Measurements from ENCODE around the gene CCND2.
"Not testable (repeated sequence)": the region's sequence is repeated elsewhere in the genome, so short reads cannot be mapped to it uniquely, and the experiment has no call there.

CCND2 gene

DNA sequence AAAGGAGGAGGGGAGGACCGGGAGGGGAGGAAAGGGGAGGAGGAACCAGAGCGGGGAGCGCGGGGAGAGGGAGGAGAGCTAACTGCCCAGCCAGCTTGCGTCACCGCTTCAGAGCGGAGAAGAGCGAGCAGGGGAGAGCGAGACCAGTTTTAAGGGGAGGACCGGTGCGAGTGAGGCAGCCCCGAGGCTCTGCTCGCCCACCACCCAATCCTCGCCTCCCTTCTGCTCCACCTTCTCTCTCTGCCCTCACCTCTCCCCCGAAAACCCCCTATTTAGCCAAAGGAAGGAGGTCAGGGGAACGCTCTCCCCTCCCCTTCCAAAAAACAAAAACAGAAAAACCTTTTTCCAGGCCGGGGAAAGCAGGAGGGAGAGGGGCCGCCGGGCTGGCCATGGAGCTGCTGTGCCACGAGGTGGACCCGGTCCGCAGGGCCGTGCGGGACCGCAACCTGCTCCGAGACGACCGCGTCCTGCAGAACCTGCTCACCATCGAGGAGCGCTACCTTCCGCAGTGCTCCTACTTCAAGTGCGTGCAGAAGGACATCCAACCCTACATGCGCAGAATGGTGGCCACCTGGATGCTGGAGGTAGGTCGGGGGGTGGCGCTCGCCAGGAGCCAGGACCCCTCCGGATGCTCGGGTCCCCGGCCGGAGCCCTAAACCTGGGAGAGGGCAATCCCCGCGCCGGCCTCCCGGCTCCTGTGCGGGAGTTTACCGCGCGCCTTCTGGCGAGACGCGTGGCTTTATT is at the start of gene CCND2:
TSS of gene CCND2 (plus strand) at position 111 of the 744 bp plus-strand sequence. CDS start at position 390, 279 bp downstream.
- DNase-seq, result peak in 47 of 56 donors; percentile 23 to 90 (median 63)

DNA sequence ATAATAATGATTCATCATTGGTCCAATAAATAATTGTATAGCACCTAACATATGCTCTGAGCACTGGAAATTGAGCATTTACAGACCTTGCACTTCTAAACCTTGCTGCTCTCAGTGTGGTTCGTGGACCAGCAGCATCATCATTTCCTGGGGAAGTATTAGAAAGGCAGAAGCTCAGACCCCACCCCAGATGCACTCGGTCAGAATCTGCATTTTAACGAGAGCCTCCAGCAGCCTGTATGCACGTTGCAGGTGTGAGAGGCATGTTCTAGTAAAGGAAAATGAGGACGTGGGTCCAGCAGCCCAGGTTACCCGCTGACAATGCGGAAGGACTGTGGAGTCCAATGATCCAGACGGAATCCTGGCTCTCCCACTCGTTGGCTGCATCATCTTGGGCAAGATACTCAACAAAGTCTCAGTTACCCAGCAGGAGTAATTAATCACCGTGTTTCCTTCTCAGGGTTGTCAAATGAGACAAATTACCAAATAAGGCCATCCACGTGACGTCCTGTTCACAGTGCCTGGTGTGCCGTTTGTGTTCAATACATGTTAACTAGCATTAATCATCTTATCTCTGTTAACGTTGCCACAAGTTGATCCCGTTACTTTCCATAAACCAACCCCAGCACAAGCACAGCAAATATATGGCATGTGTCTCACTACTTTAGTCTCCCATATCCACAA is 49.2 kb upstream of the CCND2 start:
- DNase-seq, result no peak

DNA sequence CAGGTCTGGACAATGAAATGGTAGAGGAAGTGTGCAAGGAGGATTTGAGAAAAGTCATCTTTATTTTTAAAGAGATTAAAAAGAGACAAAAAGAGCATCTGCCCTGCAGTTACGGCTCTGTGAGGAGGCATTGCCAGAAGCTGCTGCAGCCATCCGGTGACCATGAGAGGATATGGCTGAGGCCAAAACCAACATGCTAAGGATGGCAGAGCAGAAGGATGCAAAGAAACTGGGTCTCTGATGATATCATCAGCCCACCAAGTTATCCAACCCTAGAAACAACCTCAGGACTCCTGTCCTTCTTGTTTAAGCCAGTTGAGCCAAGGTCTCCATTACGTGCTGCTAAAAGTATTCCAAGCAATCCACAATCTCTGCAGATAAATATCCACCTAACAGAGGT is 48.0 kb upstream of the CCND2 start:
- no peak for DNase-seq

DNA sequence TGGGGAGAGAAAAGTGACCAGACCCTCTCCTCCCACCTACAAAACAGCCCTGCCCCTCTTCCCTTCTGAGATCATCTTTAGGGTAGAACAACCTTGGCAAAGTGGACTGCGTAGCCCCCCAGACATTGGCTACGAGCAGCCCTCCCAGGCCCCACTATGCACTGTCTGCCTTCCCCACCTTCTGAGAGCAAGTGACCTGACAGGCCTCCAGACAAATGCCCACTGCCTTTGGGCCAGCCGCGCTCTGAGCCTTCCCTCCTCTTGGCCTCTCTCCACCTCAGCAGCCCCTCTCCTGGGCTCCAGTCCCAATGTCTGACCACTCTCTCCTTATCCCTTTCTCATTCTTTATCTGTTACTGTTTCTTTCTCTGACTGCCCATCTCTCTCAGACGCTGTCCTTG is 46.5 kb upstream of the CCND2 start:
- DNase-seq, result no peak

DNA sequence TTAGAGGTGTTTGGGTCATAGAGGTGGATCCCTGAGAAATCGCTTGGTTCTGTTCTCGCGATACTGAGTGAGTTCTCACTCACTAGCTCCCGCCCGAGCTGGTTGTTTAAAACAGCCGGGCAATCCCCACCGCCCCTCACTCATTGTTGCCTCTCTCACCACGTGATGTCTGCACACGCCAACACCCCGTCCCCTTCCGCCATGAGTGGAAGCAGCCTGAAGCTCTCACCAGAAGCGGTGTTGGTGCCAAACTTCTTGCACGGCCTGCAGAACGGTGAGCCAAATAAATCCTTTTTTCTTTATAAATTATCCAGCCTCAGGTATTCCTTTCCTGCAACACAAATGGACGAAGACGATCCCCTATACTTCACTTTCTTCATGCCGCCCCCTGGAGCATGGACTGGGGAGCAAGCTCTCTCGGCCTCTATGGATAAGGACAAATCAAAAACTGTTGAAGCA is 45.4 kb upstream of the CCND2 start:
- DNase-seq, result no peak

DNA sequence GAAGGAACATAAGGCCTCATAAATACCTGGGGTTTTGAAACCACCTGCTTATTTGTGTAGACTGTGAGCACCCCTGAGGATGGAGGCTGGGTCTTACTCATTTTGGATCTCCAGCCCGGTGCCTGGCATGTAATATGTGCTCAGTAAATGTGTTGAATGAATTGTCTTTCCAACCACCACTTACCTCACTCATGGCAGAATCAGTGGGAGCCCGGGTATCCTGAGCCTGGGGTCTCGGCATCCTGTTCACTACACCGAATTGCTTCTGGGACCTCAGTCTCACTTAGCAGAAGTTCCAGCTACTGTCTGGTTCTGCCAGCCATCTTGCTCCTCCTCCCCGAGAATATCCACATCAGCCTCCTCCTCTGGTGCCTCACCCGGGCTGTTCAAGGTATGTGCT is 43.0 kb upstream of the CCND2 start:
- DNase-seq, result no peak

DNA sequence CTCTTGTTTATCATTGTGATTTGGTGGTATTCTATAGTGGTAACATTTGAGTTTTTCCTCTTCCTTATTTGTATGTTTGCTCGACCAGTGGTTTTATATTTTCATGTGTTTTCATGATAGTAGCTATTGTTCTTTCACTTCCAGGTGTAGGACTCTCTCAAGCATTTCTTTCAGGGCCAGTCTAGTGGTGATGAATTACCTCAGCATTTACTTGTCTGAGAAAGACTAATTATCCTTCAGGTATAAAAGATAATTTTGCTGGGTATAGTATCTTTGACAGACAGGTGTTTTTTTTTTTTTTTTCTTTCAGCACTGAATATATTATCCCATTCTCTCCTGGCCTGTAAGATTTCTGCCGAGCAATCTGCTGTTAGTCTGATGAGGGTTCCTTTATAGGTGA is 35.0 kb upstream of the CCND2 start:
- no peak for DNase-seq

DNA sequence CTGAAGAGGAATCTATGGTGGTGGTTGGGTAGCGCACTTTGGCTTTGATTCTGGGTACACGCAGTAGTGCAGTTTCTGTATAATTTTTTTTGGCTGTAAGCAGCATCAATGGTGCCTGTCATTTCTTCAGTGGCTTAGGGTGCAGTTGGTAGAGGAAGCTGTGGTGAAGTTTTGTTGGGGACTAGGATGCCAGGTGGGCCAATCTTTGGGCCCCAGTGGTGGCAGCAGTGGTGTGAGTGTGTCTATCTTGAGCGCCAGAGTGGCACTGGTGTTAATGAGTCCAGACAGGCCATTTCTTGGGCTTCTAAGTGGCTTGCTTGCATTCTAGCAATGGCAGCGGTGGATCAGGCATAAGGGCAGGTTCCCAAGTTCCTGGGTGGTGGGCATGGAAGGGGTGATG is 33.8 kb upstream of the CCND2 start:
- no peak for DNase-seq

DNA sequence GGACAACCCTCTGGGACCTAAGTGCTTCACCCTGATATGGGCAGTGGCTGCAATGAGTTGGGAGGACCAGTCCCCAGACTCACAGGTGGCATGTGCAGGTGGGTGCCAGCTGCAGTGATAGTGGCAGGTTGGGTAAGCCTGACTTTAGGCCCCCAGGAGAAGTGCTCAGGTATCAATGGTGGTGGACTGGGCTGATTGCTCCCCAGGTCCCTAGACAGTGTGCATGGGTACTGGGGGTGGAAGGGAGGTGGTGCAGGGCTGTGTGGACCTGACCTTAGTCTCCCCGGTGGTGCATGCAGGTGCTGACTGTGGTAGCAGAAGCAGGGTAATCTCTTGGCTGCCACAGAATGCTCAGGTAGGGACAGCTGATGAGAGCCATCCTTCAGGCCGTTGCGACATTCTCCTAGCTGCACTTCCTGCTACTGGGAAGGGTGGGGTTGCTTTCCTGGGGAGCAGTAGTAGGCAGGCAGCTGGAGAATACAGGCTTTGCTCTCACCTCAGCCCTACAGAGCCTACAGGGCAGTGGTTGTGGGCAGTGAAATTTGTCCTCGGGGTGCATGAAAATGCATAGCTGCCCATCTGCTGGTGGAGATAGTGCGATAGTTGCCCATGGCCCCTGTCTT is 33.3 kb upstream of the CCND2 start:
- no peak for DNase-seq

DNA sequence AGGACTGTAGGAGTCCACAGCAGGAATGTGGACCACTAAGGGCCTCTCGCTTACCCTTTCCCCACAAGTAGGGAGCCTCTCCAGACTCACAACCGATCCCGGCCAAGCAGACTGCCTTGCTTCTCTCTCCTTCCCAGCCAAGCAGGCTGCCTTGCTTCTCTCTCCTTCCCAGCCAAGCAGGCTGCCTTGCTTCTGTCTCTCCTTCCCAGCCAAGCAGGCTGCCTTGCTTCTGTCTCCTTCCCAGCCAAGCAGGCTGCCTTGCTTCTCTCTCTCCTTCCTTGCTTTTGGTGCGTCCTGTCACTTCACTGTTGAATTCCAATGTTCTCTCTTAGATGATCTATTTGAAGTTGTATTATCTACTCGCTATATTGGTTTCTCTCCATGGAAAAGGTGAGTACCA is 32.6 kb upstream of the CCND2 start:
- DNase-seq, result no peak

DNA sequence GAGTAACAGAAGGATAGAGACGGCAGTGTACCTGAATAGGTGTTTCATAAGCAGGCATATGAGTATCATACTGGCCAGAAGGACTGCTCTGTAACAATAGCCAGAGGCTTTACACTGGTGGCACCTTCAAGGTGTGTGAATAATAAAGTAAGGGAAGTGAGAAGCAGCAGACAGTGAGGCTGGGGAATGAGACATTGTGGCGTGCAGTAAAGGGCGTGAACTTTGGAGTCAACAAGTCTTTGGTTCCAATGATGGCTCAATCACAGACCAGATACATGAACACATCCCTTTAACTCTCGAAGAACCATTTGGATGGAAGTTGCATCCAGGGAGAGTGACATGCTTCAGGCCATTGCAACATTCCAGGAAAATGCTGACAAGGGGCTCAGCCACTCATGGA is 32.0 kb upstream of the CCND2 start:
- DNase-seq, result no peak

DNA sequence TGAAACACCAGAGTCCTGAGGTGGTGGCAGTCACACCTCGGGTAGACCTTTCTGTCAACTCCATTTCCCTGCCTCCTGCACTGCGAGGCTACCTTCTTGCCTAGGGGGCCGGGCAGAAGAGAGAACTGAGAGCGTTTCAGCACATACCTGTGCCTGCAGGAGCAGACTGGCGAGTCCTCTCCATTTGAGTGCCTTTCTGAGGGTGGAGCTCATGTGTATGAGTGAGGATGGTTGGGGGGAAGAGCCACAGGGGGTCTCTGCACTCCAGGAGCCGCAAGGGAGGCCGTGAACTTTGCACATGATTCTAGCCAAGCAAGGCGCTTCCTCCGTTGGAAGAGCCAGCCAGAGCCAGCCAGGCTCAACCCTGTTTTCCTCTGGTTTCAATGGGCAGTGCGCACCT is 31.0 kb upstream of the CCND2 start:
- DNase-seq, result no peak

DNA sequence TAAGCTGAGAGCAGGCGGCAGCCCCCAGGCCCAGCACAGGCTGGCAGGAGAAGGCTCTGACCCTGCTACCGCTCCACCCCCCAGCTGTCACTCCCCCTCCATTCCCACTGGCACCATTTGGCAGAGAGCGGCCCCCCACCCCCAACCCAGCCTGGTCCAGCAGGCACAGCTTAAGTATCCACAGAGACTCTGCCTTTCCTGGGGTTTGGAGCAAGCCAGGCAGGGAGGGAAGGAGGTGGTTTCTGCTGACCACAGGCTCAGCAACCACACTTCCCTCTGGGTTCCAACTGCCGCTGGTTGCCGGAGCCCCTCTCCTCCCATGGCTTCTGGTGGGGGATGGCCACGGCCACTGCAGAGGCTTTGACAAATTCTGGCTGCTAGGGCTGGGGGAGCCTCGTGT is 30.5 kb upstream of the CCND2 start:
- no peak for DNase-seq

DNA sequence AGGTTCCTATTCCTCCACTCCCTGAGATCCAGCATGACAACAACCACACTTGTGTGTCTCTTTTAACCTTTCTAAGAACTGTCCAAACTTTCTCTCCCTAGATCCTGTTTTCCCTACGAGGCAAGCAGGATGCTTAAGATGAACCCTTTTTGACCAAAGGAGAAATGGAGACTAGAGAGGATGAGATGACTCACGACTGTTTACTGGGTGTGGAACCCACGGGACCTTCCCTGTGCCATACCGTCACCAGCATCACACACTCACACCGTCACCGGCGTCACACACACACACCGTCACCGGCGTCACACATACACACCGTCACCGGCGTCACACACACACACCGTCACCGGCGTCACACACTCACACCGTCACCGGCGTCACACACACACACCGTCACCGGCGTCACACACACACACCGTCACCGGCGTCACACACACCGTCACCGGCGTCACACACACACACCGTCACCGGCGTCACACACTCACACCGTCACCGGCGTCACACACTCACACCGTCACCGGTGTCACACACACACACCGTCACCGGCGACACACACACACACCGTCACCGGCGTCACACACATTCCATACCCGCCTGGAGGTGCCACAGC is 30.0 kb upstream of the CCND2 start:
- not testable (repeated sequence) for DNase-seq

DNA sequence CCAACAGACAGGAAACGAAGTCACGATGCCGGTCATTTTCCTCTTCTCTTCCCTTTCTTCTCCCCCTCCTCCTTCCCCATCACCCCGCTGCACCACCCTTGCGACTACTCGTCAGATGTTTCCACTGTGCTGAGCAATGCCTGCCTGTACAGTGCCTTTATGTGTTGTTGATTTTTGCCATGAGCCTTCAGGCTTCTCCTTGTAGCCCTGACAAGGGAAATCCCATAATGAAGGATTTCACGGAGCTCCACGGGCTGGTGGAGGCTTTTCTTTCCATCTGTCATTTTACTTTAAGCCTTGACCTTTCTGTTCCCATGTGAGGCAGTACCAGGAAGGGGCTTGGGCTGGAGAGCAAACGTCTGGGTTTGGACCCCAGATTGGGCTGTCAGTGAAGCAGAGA is 28.7 kb upstream of the CCND2 start:
- DNase-seq, result no peak

DNA sequence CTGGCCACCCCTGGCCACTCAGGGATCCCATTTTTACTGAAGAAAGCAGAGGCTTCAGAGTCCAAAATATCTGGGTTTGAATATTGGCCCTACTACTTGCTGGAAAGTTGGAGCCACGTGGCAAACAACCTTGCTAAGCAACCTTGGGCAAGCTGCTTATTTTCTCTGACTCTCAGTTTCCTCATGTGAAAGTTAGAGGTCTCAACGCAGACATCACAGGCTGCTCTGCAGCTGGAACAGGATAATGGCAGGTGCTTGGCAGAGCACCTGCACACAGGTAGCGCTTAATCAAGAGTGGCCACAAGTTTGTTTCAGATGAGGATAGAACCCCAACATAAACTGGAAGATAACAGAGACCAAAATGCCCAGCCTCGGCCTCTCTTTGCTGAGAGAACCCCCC is 28.1 kb upstream of the CCND2 start:
- DNase-seq, result no peak

DNA sequence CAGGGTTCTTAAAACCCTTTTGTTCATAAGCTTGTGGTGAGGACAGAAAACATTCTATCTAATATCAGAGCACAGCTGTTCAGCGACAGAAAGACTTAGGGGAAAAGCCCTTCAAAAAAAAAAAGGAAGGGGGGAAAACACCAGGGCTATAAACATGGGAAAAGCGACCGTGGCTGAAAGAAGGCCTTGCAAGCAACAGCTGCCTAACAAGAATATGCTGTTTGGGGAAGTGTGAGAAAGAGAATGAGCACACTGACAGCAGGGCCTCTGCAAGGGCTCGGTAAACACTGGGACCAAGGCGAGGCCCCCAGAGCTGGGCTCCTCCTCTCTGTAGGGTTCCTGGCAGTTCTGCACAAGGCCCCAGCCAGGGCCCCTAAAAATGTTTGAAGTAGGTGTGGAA is 27.4 kb upstream of the CCND2 start:
- no peak for DNase-seq

DNA sequence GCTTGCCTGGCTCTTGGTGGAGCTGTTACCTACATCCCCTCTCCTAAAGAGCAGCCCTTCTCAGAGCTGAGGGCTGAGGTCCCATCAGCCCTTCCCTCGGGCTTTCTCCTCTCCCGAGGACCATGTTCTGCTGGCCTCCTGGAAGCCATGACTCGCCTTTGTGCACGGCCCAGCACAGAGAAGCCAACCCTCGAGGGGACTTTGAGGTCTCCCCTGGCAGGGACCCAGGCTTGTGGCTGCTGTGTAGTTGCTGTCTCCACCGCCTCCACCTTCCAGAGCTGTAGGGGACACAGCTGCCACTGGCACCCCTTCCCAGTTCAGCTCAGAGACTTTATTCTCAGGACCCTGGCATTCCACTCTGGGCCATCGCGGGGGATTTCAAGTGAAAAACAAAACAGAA is 22.9 kb upstream of the CCND2 start:
- no peak for DNase-seq

DNA sequence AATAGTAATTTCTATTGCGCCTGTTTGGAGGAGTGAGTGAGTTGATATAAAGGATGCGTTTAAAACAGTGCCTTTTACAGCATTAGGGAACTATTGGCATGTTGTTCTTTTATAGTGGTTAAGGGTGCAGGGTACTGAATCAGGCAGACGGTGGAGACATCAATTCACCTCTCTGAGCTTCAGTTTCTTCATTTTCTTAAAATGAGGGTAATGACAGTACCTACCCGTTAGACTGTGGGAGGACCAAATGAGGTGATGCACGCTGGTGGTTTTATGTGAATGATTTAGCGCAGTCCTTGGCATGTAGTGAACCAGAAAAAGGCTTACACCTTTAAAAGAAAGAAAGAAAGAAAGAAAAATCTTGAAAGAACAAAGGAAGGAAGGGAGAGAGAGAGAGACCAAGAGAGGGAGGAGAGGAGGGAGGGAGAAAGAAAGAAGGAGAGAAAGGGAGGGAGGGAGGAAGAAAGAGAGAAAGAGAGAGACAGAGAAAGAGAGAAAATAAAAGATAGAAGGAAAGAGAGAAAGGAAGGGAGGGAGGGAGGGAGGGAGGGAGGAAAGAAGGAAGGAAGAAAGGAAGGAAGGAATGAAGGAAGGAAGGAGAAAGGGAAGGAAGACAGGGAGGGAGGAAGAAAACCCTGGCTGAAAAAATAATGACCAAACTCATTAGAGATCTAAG is 22.2 kb upstream of the CCND2 start:
- DNase-seq, result no peak

DNA sequence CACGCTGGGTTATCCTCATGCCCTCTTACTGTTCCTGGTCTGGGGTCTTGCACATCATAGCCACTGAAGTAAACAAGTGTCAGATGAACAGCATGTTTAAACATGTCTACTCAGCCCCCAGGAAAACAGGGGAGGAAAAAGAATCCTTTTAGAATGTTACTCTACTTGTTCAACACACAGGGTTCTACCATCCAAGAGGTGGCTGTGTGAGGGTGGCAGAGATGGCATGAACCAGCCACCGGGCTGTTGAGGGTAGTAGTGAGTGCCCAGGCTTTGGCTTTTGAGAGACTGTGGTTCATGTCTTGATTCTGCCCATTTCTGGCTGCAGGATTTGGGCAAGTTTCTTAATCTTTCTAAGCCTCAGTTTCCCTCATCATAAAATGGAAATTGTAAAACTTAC is 21.6 kb upstream of the CCND2 start:
- DNase-seq, result no peak

DNA sequence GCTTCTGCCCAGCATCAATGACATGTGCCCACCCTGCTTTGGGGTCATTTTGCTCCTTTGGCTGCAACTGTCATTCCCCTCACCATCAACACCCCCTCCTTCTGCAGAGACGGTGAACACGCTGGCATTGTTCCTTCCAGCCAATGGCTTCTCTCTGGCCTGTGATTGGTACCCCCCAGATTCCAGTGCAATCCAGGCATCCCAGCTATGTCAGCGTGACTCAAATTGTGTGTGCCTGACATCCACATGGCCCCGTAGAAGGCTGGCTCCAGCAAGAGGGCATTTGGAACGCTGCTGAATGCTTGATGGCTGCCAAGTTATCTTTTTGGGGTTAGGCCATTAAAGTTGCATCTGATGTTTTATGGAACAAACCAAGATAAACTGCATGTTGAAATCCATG is 21.0 kb upstream of the CCND2 start:
- no peak for DNase-seq
